ENCODE measurements around the gene ANTXR2.

DNA sequence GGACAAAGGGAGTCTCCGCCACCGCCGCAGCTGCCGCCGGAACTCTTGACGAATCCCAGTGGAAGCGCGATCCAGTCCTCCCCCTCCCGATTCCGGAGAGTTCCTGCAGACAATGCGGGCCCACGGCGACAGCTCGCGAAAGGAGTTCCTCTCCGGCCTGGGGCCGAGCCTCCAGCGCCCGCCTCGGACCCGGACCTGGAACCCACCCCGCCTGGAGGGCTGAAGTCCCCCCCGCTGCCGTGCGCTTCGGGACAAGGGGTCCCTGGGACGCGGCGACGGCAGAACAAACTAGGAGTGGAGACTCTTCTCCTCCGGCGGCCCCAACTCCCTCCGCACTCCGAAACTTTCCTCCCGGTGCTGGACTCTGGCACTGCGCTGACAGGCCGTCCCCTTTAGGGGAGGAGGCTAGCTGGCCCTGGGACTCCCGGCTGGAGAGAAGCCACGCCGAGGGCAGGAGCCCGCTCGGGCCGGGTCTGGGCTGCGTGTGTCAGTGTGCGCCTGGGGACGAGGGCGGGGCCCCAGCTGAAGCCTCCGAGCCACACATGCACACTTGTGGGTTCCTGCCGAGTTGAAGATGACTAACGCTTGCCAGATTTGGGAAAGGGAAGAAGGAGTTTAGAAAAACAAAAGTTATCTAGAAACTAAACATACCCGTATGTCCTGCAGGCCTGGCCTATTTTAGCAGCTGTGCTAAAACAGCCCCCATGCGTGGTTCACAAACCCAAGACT lies at the start of gene ANTXR2:
- no peak; the same call in 1 of the 2 replicates for TF ChIP-seq RAD21 (IDR thresholded peaks at IDR 0.05; ENCODE audit: low read depth)
- no peak for TF ChIP-seq FOXM1 (IDR thresholded peaks at IDR 0.05; ENCODE audit: borderline replicate concordance, low read depth)
- TF ChIP-seq TAF1 (IDR thresholded peaks at IDR 0.05; ENCODE audit: low read depth) = 0 out of 2 replicates have a peak, but pooled peaks have one; percentile 19
- TF ChIP-seq EP300 (IDR thresholded peaks at IDR 0.05; ENCODE audit: borderline replicate concordance) = no peak
- TF ChIP-seq, protein P1, sequence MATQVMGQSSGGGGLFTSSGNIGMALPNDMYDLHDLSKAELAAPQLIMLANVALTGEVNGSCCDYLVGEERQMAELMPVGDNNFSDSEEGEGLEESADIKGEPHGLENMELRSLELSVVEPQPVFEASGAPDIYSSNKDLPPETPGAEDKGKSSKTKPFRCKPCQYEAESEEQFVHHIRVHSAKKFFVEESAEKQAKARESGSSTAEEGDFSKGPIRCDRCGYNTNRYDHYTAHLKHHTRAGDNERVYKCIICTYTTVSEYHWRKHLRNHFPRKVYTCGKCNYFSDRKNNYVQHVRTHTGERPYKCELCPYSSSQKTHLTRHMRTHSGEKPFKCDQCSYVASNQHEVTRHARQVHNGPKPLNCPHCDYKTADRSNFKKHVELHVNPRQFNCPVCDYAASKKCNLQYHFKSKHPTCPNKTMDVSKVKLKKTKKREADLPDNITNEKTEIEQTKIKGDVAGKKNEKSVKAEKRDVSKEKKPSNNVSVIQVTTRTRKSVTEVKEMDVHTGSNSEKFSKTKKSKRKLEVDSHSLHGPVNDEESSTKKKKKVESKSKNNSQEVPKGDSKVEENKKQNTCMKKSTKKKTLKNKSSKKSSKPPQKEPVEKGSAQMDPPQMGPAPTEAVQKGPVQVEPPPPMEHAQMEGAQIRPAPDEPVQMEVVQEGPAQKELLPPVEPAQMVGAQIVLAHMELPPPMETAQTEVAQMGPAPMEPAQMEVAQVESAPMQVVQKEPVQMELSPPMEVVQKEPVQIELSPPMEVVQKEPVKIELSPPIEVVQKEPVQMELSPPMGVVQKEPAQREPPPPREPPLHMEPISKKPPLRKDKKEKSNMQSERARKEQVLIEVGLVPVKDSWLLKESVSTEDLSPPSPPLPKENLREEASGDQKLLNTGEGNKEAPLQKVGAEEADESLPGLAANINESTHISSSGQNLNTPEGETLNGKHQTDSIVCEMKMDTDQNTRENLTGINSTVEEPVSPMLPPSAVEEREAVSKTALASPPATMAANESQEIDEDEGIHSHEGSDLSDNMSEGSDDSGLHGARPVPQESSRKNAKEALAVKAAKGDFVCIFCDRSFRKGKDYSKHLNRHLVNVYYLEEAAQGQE (IDR thresholded peaks at IDR 0.05; ENCODE audit: low read depth) = no peak
- TF ChIP-seq USF1 (IDR thresholded peaks at IDR 0.05) = no peak
- no peak for TF ChIP-seq YY1 (IDR thresholded peaks at IDR 0.05; ENCODE audit: low read depth)
- no peak for TF ChIP-seq EGR1 (IDR thresholded peaks at IDR 0.05)
- TF ChIP-seq TEAD4 (IDR thresholded peaks at IDR 0.05) = no peak
- TF ChIP-seq CEBPB (IDR thresholded peaks at IDR 0.05) = no peak

Measured in Ishikawa (cell line).